HuH-7 (cell line): ENCODE measurements around the gene ATP1A2.
"Not testable (repeated sequence)": the region's sequence is repeated elsewhere in the genome, so short reads cannot be mapped to it uniquely, and the experiment has no call there.

Source experiments
- DNase-seq: peaks from one replicate; pipeline ENCODE4 v3.0.0; 2011; ENCODE audit warnings: low spot score

The ATP1A2 gene

GRCh38 chr1:160124705-160125478 lies 9.3 kb downstream of the ATP1A2 start:
- peak; percentile 51 for DNase-seq

GRCh38 chr1:160125746-160126145 lies 10.2 kb downstream of the ATP1A2 start:
- DNase-seq: no peak

- not testable (repeated sequence) for DNase-seq
Measured at GRCh38 chr1:160126342-160126741, 10.8 kb downstream of the ATP1A2 start.

- DNase-seq: no peak
Measured at GRCh38 chr1:160127381-160127780, 11.8 kb downstream of the ATP1A2 start.

- DNase-seq: no peak
Measured at GRCh38 chr1:160127865-160128523, 12.4 kb downstream of the ATP1A2 start.

GRCh38 chr1:160128636-160129035 lies 13.1 kb downstream of the ATP1A2 start:
- DNase-seq: no peak

- DNase-seq: no peak
Measured at GRCh38 chr1:160129046-160129445, 13.5 kb downstream of the ATP1A2 start.

- DNase-seq: no peak
Measured at GRCh38 chr1:160129558-160129957, 14.0 kb downstream of the ATP1A2 start.

GRCh38 chr1:160129966-160130365 lies 14.4 kb downstream of the ATP1A2 start:
- DNase-seq: no peak

GRCh38 chr1:160130486-160130885 lies 14.9 kb downstream of the ATP1A2 start:
- DNase-seq: no peak

GRCh38 chr1:160130939-160131338 lies 15.4 kb downstream of the ATP1A2 start:
- DNase-seq: peak; percentile 29

GRCh38 chr1:160131803-160132565 lies 16.4 kb downstream of the ATP1A2 start:
- no peak for DNase-seq

- DNase-seq: no peak
Measured at GRCh38 chr1:160133990-160134770, 18.6 kb downstream of the ATP1A2 start.

GRCh38 chr1:160134791-160135572 lies 19.4 kb downstream of the ATP1A2 start:
- no peak for DNase-seq

GRCh38 chr1:160136121-160136925 lies 20.8 kb downstream of the ATP1A2 start:
- no peak for DNase-seq

- no peak for DNase-seq
Measured at GRCh38 chr1:160136926-160137200, 21.3 kb downstream of the ATP1A2 start.

- DNase-seq: no peak
Measured at GRCh38 chr1:160137216-160137862, 21.8 kb downstream of the ATP1A2 start.

GRCh38 chr1:160139840-160140239 lies 24.3 kb downstream of the ATP1A2 start:
- DNase-seq: no peak

GRCh38 chr1:160143695-160144094 lies 28.1 kb downstream of the ATP1A2 start:
- DNase-seq: no peak

- no peak for DNase-seq
Measured at GRCh38 chr1:160144921-160145320, 29.4 kb downstream of the ATP1A2 start.
